T-helper 17 cell (primary cell): ENCODE measurements around the gene DNLZ. TPM values are rescaled to one million over a fixed set of nuclear protein-coding genes. Genes with fewer than 3 reads are reported as not detected.

Experiments
- ATAC-seq: fragments of 150-1000 bp; cut with Tn5 transposase; 2 replicates; pipeline ENCODE4 v1.10.0; 2021; ENCODE audit warnings: mild to moderate bottlenecking, moderate library complexity
- DNase-seq, 3 donors: peaks; one replicate each; pipeline versions ENCODE4 v3.0.0 to v3.0.0-alpha.2; 2020 to 2021
- H3K9me3 ChIP-seq: one replicate; pipeline ENCODE4 v1.7.0; 2013; ENCODE audit warnings: low read length, mild to moderate bottlenecking; ENCODE audit not compliant: control insufficient read depth, poor library complexity, severe bottlenecking
- H3K27ac Mint-ChIP-seq: one replicate; pipeline ENCODE4 v1.8.0; 2022; ENCODE audit warnings: mild to moderate bottlenecking, moderate library complexity, mixed read lengths
- H3K27me3 Mint-ChIP-seq: one replicate; pipeline ENCODE4 v1.8.0; 2022; ENCODE audit warnings: mixed read lengths
- H3K36me3 Mint-ChIP-seq: one replicate; pipeline ENCODE4 v1.8.0; 2022; ENCODE audit warnings: low read depth, mixed read lengths
- H3K4me1 Mint-ChIP-seq: one replicate; pipeline ENCODE4 v1.8.0; 2022; ENCODE audit warnings: mild to moderate bottlenecking, mixed read lengths
- H3K4me3 Mint-ChIP-seq: one replicate; pipeline ENCODE4 v1.8.0; 2022; ENCODE audit warnings: mild to moderate bottlenecking, moderate library complexity, mixed read lengths
- total RNA-seq, 4 donors: library from RNA in 2 of 4; stranded (reverse) in 2 of 4; gene quantifications; one replicate each; pipeline ENCODE4 v1.2.3 and lab custom pipeline; 2022 to 2026

DNLZ gene
- total RNA-seq, 2 donors from 2014 or later: 19.3 to 28.6 TPM

GRCh38 chr9:136367296-136368145 lies 4.0 kb upstream of the DNLZ start:
- ATAC-seq (no peak), DNase-seq (no peak)
- Mint-ChIP-seq H3K27ac (no peak overlapping the region), H3K36me3 (no peaks in the 10 kb centered on the region), H3K4me3 (no peak overlapping the region), H3K27me3 (no peaks in the 10 kb centered on the region), H3K4me1 (peaks cover 6% of the 10 kb centered on the region)
- no peaks in the 10 kb centered on the region for H3K9me3 ChIP-seq

GRCh38 chr9:136366826-136367225 lies 3.3 kb upstream of the DNLZ start:
- Mint-ChIP-seq H3K27ac (no peak overlapping the region), H3K4me1 (peaks cover 7% of the 10 kb centered on the region), H3K27me3 (no peaks in the 10 kb centered on the region), H3K4me3 (no peak overlapping the region), H3K36me3 (no peaks in the 10 kb centered on the region)
- no peaks in the 10 kb centered on the region for H3K9me3 ChIP-seq
- ATAC-seq (no peak), DNase-seq (no peak)

DNA sequence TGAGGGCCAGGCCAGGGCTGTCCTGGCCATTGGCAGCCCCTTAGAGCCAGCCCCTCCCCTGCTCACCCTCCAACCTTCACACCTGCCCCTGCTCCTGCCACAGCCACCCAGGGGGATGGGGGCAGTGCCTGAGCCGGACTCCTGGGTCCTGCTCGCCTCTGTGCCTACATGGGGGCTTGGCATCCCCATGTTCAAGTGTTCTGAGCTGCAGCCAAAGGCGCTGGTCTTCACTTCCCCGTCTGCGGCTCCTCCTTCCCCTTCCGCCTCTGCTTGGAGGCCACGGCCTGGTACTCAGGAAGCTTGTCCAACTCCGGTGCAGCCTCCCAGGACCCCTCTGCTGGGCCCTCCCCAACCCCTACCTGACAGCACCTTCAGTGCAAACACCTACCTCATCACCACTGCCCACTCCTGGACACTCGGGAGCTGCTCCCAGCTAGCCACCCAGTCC lies 2.3 kb upstream of the DNLZ start:
- H3K27ac Mint-ChIP-seq: no peak overlapping the region
- H3K4me1 Mint-ChIP-seq: peaks cover 7% of the 10 kb centered on the region
- no peaks in the 10 kb centered on the region for H3K9me3 ChIP-seq
- H3K36me3 Mint-ChIP-seq: no peaks in the 10 kb centered on the region
- ATAC-seq (no peak), DNase-seq (no peak)
- H3K27me3 Mint-ChIP-seq: no peaks in the 10 kb centered on the region
- peak overlapping the region; percentile 7 for H3K4me3 Mint-ChIP-seq

DNA sequence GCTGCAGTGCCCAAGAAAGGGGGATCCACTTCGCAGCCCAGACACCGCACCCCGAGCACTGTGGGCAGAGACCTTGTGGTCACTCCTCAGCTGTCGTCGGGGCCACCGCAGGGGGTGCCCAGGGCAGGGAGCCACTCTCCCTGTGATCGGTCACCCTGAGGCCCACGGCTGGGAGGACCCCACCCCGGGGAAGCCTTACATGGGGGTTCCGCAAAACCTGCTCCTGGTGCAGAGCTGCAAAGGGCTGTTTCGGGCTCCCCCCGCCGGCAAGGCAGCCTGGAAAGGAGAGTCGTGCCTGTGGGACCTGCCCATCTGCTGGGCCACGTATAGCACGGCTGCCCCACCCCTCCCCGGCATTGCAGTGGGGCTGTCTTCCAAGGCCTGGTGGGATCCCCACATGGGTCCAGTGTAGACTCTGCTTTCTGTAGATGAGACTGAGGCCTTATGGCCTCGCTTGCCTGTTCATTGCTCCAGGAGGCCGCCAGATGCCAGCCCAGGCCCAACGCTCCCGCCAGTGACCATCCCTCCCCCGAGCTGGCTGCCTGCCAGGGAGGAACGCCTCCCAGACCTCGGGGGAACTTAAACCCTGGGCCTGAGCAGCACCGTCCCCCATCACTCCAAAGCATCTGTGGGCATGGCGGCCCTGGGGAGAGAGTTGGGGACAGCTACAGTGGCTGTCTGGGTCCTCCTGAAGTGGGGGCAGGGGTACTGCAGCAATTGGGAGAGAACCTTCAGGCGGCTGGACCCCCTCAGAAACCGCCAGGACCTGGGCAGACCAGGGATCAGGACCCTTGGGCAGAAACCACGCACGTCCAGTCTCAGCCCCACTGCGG lies 1.6 kb upstream of the DNLZ start:
- peaks cover 7% of the 10 kb centered on the region for H3K4me1 Mint-ChIP-seq
- no peaks in the 10 kb centered on the region for H3K9me3 ChIP-seq
- no peaks in the 10 kb centered on the region for H3K27me3 Mint-ChIP-seq
- DNase-seq (no peak), ATAC-seq (no peak)
- H3K4me3 Mint-ChIP-seq: no peak overlapping the region
- no peaks in the 10 kb centered on the region for H3K36me3 Mint-ChIP-seq
- no peak overlapping the region for H3K27ac Mint-ChIP-seq

DNA sequence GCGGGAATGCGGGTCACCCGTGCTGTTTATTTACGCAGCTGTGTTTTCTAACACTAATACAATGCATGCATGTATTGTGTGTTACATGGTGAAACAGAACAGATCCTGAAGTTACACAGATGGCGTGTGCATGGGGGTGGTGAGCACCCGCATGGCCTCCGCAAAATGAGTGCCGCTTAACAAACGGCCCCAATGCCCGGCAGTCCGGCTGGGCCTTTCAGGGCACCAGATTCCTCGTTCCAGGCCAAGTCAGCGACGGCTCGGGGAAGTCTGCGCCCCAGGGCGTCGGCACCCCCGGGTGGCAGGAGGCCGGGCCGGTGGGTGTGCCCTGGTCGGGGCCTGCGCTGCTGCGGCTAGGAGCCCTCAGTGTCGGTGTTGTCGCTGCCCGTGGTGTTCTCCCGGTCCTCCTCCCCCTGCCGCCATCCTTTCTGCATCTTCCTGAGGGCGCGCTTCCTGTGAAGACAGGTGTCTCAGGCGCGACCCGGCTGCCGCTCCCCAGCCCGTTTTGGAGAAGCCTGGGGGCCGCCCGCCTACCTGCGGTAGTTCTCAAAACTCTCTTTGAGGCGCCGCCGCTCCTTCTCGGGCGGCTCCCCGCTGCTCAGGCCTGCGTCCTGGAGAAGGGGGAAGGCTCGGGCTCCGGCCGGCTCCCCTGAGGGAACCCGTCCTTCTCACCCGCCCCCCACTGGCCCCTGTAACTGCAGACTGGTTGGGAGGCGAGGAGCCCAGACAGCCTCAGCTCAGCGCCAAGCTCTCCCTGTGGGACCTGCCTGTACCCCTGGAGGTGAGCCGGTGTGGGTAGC lies 605 bp upstream of the DNLZ start:
- Mint-ChIP-seq H3K4me1 (peaks cover 7% of the 10 kb centered on the region), H3K36me3 (no peaks in the 10 kb centered on the region), H3K27ac (no peak overlapping the region), H3K4me3 (peak overlapping the region; percentile 69), H3K27me3 (no peaks in the 10 kb centered on the region)
- ATAC-seq (peak; percentile 1), DNase-seq (no peak)
- no peaks in the 10 kb centered on the region for H3K9me3 ChIP-seq

GRCh38 chr9:136362450-136362784 lies 1.1 kb downstream of the DNLZ start:
- ATAC-seq: no peak
- Mint-ChIP-seq H3K27me3 (no peaks in the 10 kb centered on the region), H3K4me1 (peaks cover 7% of the 10 kb centered on the region), H3K27ac (peak overlapping the region; percentile 34), H3K4me3 (peak overlapping the region; percentile 21), H3K36me3 (no peaks in the 10 kb centered on the region)
- H3K9me3 ChIP-seq: no peaks in the 10 kb centered on the region
- DNase-seq: no peak

GRCh38 chr9:136361754-136362449 lies 1.6 kb downstream of the DNLZ start:
- no peaks in the 10 kb centered on the region for H3K36me3 Mint-ChIP-seq
- no peaks in the 10 kb centered on the region for H3K9me3 ChIP-seq

GRCh38 chr9:136361047-136361753 lies 2.3 kb downstream of the DNLZ start:
- H3K4me1 Mint-ChIP-seq: peaks cover 9% of the 10 kb centered on the region
- DNase-seq (no peak), ATAC-seq (no peak)
- H3K36me3 Mint-ChIP-seq: no peaks in the 10 kb centered on the region
- H3K27ac Mint-ChIP-seq: no peak overlapping the region
- no peaks in the 10 kb centered on the region for H3K27me3 Mint-ChIP-seq
- peak overlapping the region; percentile 53 for H3K4me3 Mint-ChIP-seq
- no peaks in the 10 kb centered on the region for H3K9me3 ChIP-seq

More at GRCh38 chr9:136361754-136362449, 1.6 kb downstream of the DNLZ start:
- H3K27me3 Mint-ChIP-seq: no peaks in the 10 kb centered on the region
- H3K4me1 Mint-ChIP-seq: peaks cover 7% of the 10 kb centered on the region
- ATAC-seq (no peak), DNase-seq (no peak)
- peak overlapping the region; percentile 53 for H3K4me3 Mint-ChIP-seq
- no peak overlapping the region for H3K27ac Mint-ChIP-seq

- ATAC-seq (no peak), DNase-seq (no peak)
- Mint-ChIP-seq H3K27me3 (no peaks in the 10 kb centered on the region), H3K27ac (no peak overlapping the region), H3K4me1 (peaks cover 4% of the 10 kb centered on the region), H3K36me3 (no peaks in the 10 kb centered on the region), H3K4me3 (no peak overlapping the region)
- no peaks in the 10 kb centered on the region for H3K9me3 ChIP-seq
Measured at GRCh38 chr9:136359774-136360718, 3.5 kb downstream of the DNLZ start.

GRCh38 chr9:136358888-136359287 lies 4.7 kb downstream of the DNLZ start:
- H3K27ac Mint-ChIP-seq: no peak overlapping the region
- no peaks in the 10 kb centered on the region for H3K27me3 Mint-ChIP-seq
- H3K9me3 ChIP-seq: no peaks in the 10 kb centered on the region
- no peak for DNase-seq
- no peak overlapping the region for H3K4me3 Mint-ChIP-seq
- no peaks in the 10 kb centered on the region for H3K36me3 Mint-ChIP-seq
- no peak for ATAC-seq
- peaks cover 4% of the 10 kb centered on the region for H3K4me1 Mint-ChIP-seq

- no peak for DNase-seq
- ATAC-seq: no peak
- H3K27me3 Mint-ChIP-seq: no peaks in the 10 kb centered on the region
- H3K36me3 Mint-ChIP-seq: no peaks in the 10 kb centered on the region
- no peak overlapping the region for H3K4me3 Mint-ChIP-seq
- no peaks in the 10 kb centered on the region for H3K9me3 ChIP-seq
- no peak overlapping the region for H3K27ac Mint-ChIP-seq
- peaks cover 4% of the 10 kb centered on the region for H3K4me1 Mint-ChIP-seq
Measured at GRCh38 chr9:136358016-136358415, 5.5 kb downstream of the DNLZ start.
